ENCODE data around the gene TUSC7. TPM values are rescaled to one million over a fixed set of nuclear protein-coding genes. Genes with fewer than 3 reads are reported as not detected.

TUSC7 gene
- total RNA-seq, 2 donors from 2014 or later = not detected

DNA sequence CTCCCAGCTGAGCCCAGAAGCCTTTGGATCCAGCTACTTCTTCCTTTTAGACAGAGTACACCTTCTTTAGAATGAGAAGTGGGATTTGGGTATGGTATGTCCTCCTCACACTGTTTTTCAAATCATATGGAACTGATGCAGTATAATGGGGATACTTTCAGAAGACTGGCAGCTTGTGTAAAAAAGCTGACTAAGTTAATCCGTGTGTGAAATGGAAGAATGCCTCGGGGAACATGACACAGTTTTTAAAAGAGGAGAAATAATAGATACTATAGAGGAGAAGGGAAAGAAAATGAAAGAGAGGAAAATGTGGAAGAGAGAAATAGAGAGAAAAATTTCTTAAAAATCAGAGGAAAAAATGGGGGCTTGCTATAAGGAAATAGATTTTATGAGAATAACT is 47.7 kb downstream of the TUSC7 start:
- DNase-seq (no peak), ATAC-seq (no peak)
- intact Hi-C loops (cut with DNase I, micrococcal nuclease) = loop anchor here in 1 of 2 donors (10.0 kb wide), 1 partner anchor 633 kb away; no protein-coding TSS in a partner anchor

DNA sequence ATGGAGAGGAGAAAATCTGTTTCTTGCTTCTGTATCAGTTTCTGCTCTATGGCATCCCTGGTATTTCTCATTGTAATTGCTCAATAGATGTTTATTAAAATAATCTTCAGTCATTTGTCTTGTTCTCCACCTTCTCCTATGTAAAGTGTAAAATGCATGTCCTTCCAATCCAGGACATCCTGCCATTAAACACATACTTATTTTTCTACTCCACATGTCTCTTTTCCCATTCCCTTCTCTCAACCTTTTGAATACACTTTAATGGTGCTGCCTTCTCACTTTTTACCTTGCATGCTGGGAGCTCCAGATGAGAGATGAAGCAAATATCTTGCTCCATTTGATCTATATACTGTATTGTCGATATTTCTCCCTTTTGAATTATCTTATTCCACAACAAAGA is 49.7 kb downstream of the TUSC7 start:
- intact Hi-C loops (cut with DNase I, micrococcal nuclease) = loop anchor here in 1 of 2 donors (10.0 kb wide), 1 partner anchor 635 kb away; no protein-coding TSS in a partner anchor
- DNase-seq = no peak
- ATAC-seq = no peak
